Natural killer cell (primary cell): ENCODE results near the gene DLG1. TPM values are rescaled to one million over a fixed set of nuclear protein-coding genes. Genes with fewer than 3 reads are reported as not detected.

Experiments
- ATAC-seq, 3 donors: fragments of 150-1000 bp in 2 of 3; fragments of 200-7000 bp in 1 of 3; cut with Tn5 transposase; 1 replicate in 1 of 3; 2 replicates in 2 of 3; pipeline ENCODE4 v1.10.0; 2021; ENCODE audit warnings: mild to moderate bottlenecking in 2 of 3, moderate library complexity in 2 of 3
- DNase-seq, 2 donors: peaks; one replicate each; pipeline versions ENCODE4 v3.0.0 to v3.0.0-alpha.2; 2013 to 2021; ENCODE audit warnings: mixed read lengths in 1 of 2
- H3K27ac ChIP-seq: one replicate; pipeline ENCODE4 v1.5.1; 2013; ENCODE audit warnings: mild to moderate bottlenecking, low read length
- H3K27me3 ChIP-seq: one replicate; pipeline ENCODE4 v1.6.1; 2013; ENCODE audit warnings: low read length; ENCODE audit not compliant: control insufficient read depth, insufficient read depth
- H3K36me3 ChIP-seq: one replicate; pipeline ENCODE4 v1.6.1; 2013; ENCODE audit warnings: low read length; ENCODE audit not compliant: control insufficient read depth, insufficient read depth
- H3K4me1 ChIP-seq: one replicate; pipeline ENCODE4 v1.6.1; 2013; ENCODE audit warnings: low read length; ENCODE audit not compliant: control insufficient read depth, insufficient read depth
- H3K4me3 ChIP-seq: one replicate; pipeline ENCODE4 v1.5.1; 2013; ENCODE audit warnings: low read length
- H3K9me3 ChIP-seq: one replicate; pipeline ENCODE4 v1.6.1; 2013; ENCODE audit warnings: low read length; ENCODE audit not compliant: control insufficient read depth, insufficient read depth
- H3K27ac Mint-ChIP-seq, 2 donors: one replicate each; pipeline ENCODE4 v1.8.0; 2022; ENCODE audit warnings: mild to moderate bottlenecking in 2 of 2, mixed read lengths in 2 of 2, moderate library complexity in 1 of 2
- H3K27me3 Mint-ChIP-seq, 2 donors: one replicate each; pipeline ENCODE4 v1.8.0; 2022; ENCODE audit warnings: low read depth in 2 of 2, mixed read lengths in 2 of 2
- H3K36me3 Mint-ChIP-seq: one replicate; pipeline ENCODE4 v1.8.0; 2022; ENCODE audit warnings: mixed read lengths
- H3K4me1 Mint-ChIP-seq, 2 donors: one replicate each; pipeline ENCODE4 v1.8.0; 2022; ENCODE audit warnings: mixed read lengths in 2 of 2
- H3K4me3 Mint-ChIP-seq: one replicate; pipeline ENCODE4 v1.8.0; 2022; ENCODE audit warnings: mild to moderate bottlenecking, moderate library complexity, mixed read lengths
- H3K9me3 Mint-ChIP-seq, 2 donors: one replicate each; pipeline ENCODE4 v1.8.0; 2022; ENCODE audit warnings: mixed read lengths in 2 of 2
- WGBS: methylation state at CpG from one replicate; pipeline ENCODE4 v1.1.7; 2013; ENCODE audit warnings: missing lambda C conversion rate; ENCODE audit not compliant: insufficient coverage; 5-methylcytosine and 5-hydroxymethylcytosine counted together
- intact Hi-C: fragments of 100-400 bp; cut with micrococcal nuclease; formaldehyde crosslinking; loops from one replicate; pipeline ENCODE4 v1.14.2; 2022
- total RNA-seq, 4 donors: library from RNA; stranded (reverse); fragments of 120-200 nt in 1 of 4; gene quantifications; one replicate each; pipeline versions ENCODE4 v1.2.3 to v1.2.4, GENCODE V29; 2013 to 2022
- TF ChIP-seq, protein P1 (sequence below): fragments of 200-600 bp; IDR thresholded peaks from one replicate; pipeline ENCODE4 v1.8.0; 2022; ENCODE audit warnings: antibody characterized with exemption

Gene DLG1
- total RNA-seq: 10 to 100 TPM; 82.0 to 91.8 (median 89.0) TPM
- 87.6 TPM for total RNA-seq (2013)

DNA sequence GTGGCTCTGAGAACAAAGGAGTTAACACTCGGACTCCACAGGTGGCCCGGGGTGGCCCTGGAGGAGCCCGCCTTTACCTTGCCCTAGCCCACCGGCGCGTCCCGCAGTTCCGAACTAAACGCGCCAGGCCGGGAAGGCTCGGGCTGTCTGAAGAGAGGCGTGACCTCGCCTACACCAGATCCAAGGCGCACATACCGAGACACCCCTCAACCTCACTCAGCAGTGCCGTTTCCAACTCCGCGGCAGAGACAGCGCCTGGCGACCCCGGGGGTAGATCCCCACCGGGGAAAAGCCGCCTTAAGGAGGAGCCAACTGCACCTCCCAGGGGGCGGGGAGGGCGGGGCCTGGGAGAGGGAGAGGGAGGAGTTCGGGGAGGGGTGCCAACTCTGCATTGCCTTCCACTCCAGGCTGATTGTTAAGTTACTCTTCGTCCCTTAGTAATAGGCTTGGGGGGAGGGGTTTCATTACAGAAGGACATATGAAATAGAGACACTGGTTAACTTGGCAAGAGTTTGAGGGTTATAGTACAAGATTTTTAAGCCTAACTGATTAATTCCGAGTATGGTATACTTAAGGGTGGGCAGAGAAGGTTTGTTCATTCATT, at the start of gene DLG1:
DLG1 (minus strand) TSS at position 272 of the 604 bp plus-strand sequence. CDS start 1,408 bp downstream, outside the sequence.
- H3K27me3 Mint-ChIP-seq: peaks cover 6 to 8% of the 10 kb centered on the region in 2 donors
- peaks cover 32 to 44% of the 10 kb centered on the region in 2 donors for H3K4me1 Mint-ChIP-seq
- no peaks in the 10 kb centered on the region for H3K9me3 ChIP-seq
- H3K36me3 ChIP-seq: peaks cover 5% of the 10 kb centered on the region
- 0% methylated on average over 23 of the region's 29 CpGs for WGBS
- intact Hi-C loops: no loop called here
- peak in 1 of 2 donors; percentile 86 for DNase-seq
- TF ChIP-seq, protein P1, sequence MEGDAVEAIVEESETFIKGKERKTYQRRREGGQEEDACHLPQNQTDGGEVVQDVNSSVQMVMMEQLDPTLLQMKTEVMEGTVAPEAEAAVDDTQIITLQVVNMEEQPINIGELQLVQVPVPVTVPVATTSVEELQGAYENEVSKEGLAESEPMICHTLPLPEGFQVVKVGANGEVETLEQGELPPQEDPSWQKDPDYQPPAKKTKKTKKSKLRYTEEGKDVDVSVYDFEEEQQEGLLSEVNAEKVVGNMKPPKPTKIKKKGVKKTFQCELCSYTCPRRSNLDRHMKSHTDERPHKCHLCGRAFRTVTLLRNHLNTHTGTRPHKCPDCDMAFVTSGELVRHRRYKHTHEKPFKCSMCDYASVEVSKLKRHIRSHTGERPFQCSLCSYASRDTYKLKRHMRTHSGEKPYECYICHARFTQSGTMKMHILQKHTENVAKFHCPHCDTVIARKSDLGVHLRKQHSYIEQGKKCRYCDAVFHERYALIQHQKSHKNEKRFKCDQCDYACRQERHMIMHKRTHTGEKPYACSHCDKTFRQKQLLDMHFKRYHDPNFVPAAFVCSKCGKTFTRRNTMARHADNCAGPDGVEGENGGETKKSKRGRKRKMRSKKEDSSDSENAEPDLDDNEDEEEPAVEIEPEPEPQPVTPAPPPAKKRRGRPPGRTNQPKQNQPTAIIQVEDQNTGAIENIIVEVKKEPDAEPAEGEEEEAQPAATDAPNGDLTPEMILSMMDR: no peak
- ATAC-seq: peak; percentile 55 to 68 (median 61)
- peak within 1 kb of the TSS; percentile 91 to 95 for H3K27ac Mint-ChIP-seq
- H3K36me3 Mint-ChIP-seq: no peaks in the 10 kb centered on the region
- peak within 1 kb of the TSS; percentile 73 for H3K27ac ChIP-seq
- H3K4me3 ChIP-seq: peak within 1 kb of the TSS; percentile 97
- H3K4me1 ChIP-seq: peaks cover 18% of the 10 kb centered on the region
- no peaks in the 10 kb centered on the region for H3K27me3 ChIP-seq
- H3K9me3 Mint-ChIP-seq: no peaks in the 10 kb centered on the region
- peak within 1 kb of the TSS; percentile 95 for H3K4me3 Mint-ChIP-seq

DNA sequence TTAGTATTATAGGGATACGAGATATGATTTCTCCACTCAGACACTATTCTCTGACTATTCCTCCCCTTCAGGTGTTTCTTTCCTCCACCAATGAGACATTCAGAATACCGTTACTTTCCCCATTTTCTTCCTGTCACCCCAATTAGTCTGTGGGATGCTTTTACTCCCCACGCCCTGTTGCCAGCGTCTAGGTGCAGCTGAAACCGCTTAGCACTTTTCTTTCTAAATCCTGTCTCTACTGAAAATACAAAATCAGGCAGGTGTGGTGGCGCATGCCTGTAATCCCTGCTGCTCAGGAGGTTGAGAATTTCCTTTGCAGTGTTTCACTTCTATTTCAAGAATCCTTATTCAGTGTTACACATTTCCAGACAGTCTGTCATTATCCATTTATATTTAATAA, 49.6 kb upstream of the DLG1 start:
- TF ChIP-seq, protein P1: no peak
- intact Hi-C loops: no loop called here
- no peaks in the 10 kb centered on the region for H3K4me1 ChIP-seq
- no peak overlapping the region for H3K27ac ChIP-seq
- Mint-ChIP-seq H3K4me3 (no peak overlapping the region), H3K4me1 (no peaks in the 10 kb centered on the region), H3K9me3 (no peaks in the 10 kb centered on the region), H3K27ac (no peak overlapping the region), H3K27me3 (peaks cover 0 to 4% of the 10 kb centered on the region in 2 donors), H3K36me3 (no peaks in the 10 kb centered on the region)
- ATAC-seq (no peak), DNase-seq (no peak)
- no peak overlapping the region for H3K4me3 ChIP-seq
- no peaks in the 10 kb centered on the region for H3K9me3 ChIP-seq
- no peaks in the 10 kb centered on the region for H3K27me3 ChIP-seq
- no peaks in the 10 kb centered on the region for H3K36me3 ChIP-seq
- WGBS: 94% methylated on average over 6 of the region's 6 CpGs

DNA sequence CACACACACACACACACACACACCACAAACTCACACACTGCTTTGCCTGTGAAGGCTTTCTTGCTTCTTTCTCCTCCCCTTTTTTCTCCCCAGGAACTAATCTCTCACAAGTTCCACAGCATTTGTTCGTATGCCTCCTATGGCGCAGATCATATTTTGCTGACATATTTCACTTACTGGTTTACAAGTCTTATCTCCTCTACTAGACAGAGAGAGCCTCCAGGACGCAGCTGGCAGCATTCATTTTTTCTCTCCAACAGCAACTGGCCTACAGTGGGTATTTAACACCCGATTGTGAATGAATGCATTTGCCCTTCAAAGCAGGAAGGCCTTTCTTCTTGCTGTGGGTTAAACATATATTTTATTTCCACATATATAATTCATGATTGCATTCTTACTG, 47.0 kb upstream of the DLG1 start:
- H3K27me3 Mint-ChIP-seq: peaks cover 0 to 5% of the 10 kb centered on the region in 2 donors
- no peaks in the 10 kb centered on the region for H3K4me1 ChIP-seq
- no peak overlapping the region for H3K27ac ChIP-seq
- H3K36me3 ChIP-seq: no peaks in the 10 kb centered on the region
- TF ChIP-seq, protein P1: no peak
- no peaks in the 10 kb centered on the region for H3K9me3 ChIP-seq
- H3K27ac Mint-ChIP-seq: no peak overlapping the region
- no peaks in the 10 kb centered on the region for H3K9me3 Mint-ChIP-seq
- no peaks in the 10 kb centered on the region for H3K27me3 ChIP-seq
- intact Hi-C loops: no loop called here
- DNase-seq (no peak), ATAC-seq (no peak)
- no peaks in the 10 kb centered on the region for H3K36me3 Mint-ChIP-seq
- no peaks in the 10 kb centered on the region for H3K4me1 Mint-ChIP-seq
- WGBS: 94% methylated on average over 4 of the region's 4 CpGs
- no peak overlapping the region for H3K4me3 ChIP-seq
- H3K4me3 Mint-ChIP-seq: no peak overlapping the region
